Sigmoid colon (tissue), 7 donors: Measurements from ENCODE around the gene ETS2. TPM values are rescaled to one million over a fixed set of nuclear protein-coding genes. Genes with fewer than 3 reads are reported as not detected.

Experiments
- DNase-seq: peaks from one replicate; pipeline ENCODE4 v3.0.0-alpha.2; 2019
- H3K27ac ChIP-seq, 4 donors: fragments of 200-600 bp; sonication (generic); one replicate each; pipeline ENCODE4 v1.5.1; 2016 to 2019; ENCODE audit warnings: mild to moderate bottlenecking in 1 of 4
- H3K27me3 ChIP-seq, 3 donors: fragments of 200-600 bp; sonication (generic); one replicate each; pipeline ENCODE4 v1.5.1; 2019; ENCODE audit warnings: mild to moderate bottlenecking in 1 of 3
- H3K36me3 ChIP-seq, 4 donors: fragments of 200-600 bp; sonication (generic); one replicate each; pipeline ENCODE4 v1.5.1; 2016 to 2019
- H3K4me1 ChIP-seq, 4 donors: fragments of 200-600 bp; sonication (generic); one replicate each; pipeline ENCODE4 v1.5.1; 2017 to 2019
- H3K4me3 ChIP-seq, 4 donors: fragments of 200-600 bp; sonication (generic); one replicate each; pipeline ENCODE4 v1.5.1; 2017 to 2019; ENCODE audit warnings: mild to moderate bottlenecking in 2 of 4, moderate library complexity in 1 of 4
- H3K9me3 ChIP-seq, 4 donors: fragments of 200-600 bp in 3 of 4; sonication (generic) in 3 of 4; one replicate each; pipeline versions ENCODE4 v1.5.1 to v1.6.1; 2013 to 2019
- EP300 ChIP-seq, 4 donors: sonication (generic); formaldehyde crosslinking; IDR thresholded peaks; one replicate each; pipeline ENCODE4 v1.6.1; 2017; ENCODE audit warnings: antibody characterized with exemption in 4 of 4
- POLR2A ChIP-seq, 2 donors: fragments of 450-650 bp; IDR thresholded peaks; one replicate each; pipeline ENCODE4 v1.6.1; 2016; ENCODE audit warnings: antibody characterized with exemption in 2 of 2, mild to moderate bottlenecking in 2 of 2, moderate library complexity in 2 of 2
- POLR2AphosphoS5 ChIP-seq, 4 donors: sonication (generic); formaldehyde crosslinking; IDR thresholded peaks; one replicate each; pipeline ENCODE4 v1.6.1; 2017; ENCODE audit warnings: antibody characterized with exemption in 4 of 4
- WGBS, 2 donors: extraction: QIAGEN DNeasy Blood & Tissue Kit; methylation state at CpG; one replicate each; pipeline ENCODE4 v1.1.7; 2013; 5-methylcytosine and 5-hydroxymethylcytosine counted together
- intact Hi-C: fragments of 100-400 bp; cut with DNase I; formaldehyde crosslinking; loops from one replicate; pipeline ENCODE4 v1.15.1; 2023
- polyA plus RNA-seq, 3 donors: library from polyadenylated mRNA; stranded (reverse); fragments of 200-250 nt; gene quantifications; one replicate each; pipeline ENCODE4 v1.2.3, GENCODE V29; 2013
- total RNA-seq, 4 donors: library from RNA; depleted of rRNA; stranded (reverse); fragments of >200 nt; gene quantifications; one replicate each; pipeline ENCODE4 v1.1.0, GENCODE V29; 2016
- TF ChIP-seq, protein P1 (sequence below), 4 experiments: fragments of 450-650 bp in 3 of 4; fragments of 200-600 bp in 1 of 4; IDR thresholded peaks; one replicate each; pipeline ENCODE4 v1.5.1; 2016 to 2019; ENCODE audit warnings: antibody characterized with exemption in 4 of 4, mild to moderate bottlenecking in 3 of 4, moderate library complexity in 2 of 4
- donor health status: healthy with polysubstance abuse.
- donor health status: Bipolar disorder and iron deficiency.
- donor health status: healthy.

ETS2 gene
- total and polyA plus RNA-seq, 7 donors = 32.1 to 133 (median 49.2) TPM

DNA sequence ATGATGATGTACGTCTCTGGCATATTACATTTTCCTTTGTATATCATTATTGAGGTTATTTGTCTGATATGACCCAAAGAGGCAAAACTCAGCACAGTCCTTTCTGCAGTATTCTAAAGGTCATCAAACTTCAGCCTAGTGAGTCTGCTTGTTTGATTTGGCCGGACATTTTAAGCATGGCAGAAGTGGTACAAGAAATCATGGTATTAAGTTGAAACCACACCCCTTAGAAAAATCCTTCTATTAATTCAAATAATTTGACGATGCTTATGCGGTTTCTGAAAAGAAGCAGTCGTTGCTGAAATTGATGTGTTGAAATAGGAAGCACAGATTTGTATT is 5.1 kb downstream of the ETS2 start:
- Histone ChIP-seq H3K4me1 (peaks cover 0 to 76% (median 37%) of the 10 kb centered on the region in 4 donors), H3K4me3 (peak overlapping the region in 1 of 4 donors; percentile 17), H3K27me3 (no peaks in the 10 kb centered on the region), H3K36me3 (peaks cover 6 to 59% (median 8%) of the 10 kb centered on the region in 4 donors), H3K27ac (peak overlapping the region; percentile 92 to 98 (median 94)), H3K9me3 (no peaks in the 10 kb centered on the region)
- intact Hi-C loops = loop anchor here (5.0 kb wide), 1 partner anchor 87 kb away; no protein-coding TSS in a partner anchor
- WGBS, 2 donors = 9 to 47% methylated on average over 5 of the region's 5 CpGs
- DNase-seq = no peak
- TF ChIP-seq EP300 (IDR thresholded peaks at IDR 0.05) (no peak), POLR2AphosphoS5 (IDR thresholded peaks at IDR 0.05) (no peak), POLR2A (IDR thresholded peaks at IDR 0.05) (no peak)
- TF ChIP-seq, protein P1, sequence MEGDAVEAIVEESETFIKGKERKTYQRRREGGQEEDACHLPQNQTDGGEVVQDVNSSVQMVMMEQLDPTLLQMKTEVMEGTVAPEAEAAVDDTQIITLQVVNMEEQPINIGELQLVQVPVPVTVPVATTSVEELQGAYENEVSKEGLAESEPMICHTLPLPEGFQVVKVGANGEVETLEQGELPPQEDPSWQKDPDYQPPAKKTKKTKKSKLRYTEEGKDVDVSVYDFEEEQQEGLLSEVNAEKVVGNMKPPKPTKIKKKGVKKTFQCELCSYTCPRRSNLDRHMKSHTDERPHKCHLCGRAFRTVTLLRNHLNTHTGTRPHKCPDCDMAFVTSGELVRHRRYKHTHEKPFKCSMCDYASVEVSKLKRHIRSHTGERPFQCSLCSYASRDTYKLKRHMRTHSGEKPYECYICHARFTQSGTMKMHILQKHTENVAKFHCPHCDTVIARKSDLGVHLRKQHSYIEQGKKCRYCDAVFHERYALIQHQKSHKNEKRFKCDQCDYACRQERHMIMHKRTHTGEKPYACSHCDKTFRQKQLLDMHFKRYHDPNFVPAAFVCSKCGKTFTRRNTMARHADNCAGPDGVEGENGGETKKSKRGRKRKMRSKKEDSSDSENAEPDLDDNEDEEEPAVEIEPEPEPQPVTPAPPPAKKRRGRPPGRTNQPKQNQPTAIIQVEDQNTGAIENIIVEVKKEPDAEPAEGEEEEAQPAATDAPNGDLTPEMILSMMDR (IDR thresholded peaks at IDR 0.05) = no peak

DNA sequence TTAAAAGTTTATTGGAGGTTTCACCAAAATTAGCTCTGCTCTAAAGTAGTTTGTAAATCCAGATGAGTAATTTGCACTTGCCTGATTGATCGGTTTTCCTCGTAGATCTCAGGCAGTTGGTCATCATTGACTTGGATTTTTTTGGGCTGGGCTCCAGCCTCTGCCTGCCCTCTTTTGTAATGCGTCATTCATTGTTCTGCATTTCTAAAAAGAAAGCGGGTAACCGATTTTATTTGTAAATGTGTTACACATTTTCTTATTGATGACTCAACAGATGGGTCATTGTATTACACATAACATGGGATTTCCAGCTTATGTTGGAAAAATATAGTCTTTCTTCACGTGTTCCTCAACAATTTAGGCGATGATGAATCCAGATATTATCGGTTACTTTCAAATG is 5.5 kb downstream of the ETS2 start:
- DNase-seq = no peak
- no peak overlapping the region for H3K4me3 ChIP-seq
- no peaks in the 10 kb centered on the region for H3K9me3 ChIP-seq
- H3K27ac ChIP-seq = peak overlapping the region; percentile 92 to 98 (median 94)
- peaks cover 6 to 62% (median 10%) of the 10 kb centered on the region in 4 donors for H3K36me3 ChIP-seq
- TF ChIP-seq POLR2AphosphoS5 (IDR thresholded peaks at IDR 0.05) (peak in 1 of 4 donors; percentile 43), EP300 (IDR thresholded peaks at IDR 0.05) (no peak), POLR2A (IDR thresholded peaks at IDR 0.05) (no peak)
- TF ChIP-seq, protein P1 (IDR thresholded peaks at IDR 0.05) = no peak
- H3K4me1 ChIP-seq = peaks cover 0 to 76% (median 37%) of the 10 kb centered on the region in 4 donors
- no peaks in the 10 kb centered on the region for H3K27me3 ChIP-seq
- WGBS, 2 donors = 8 to 58% methylated on average over 8 of the region's 8 CpGs
- intact Hi-C loops = loop anchor here (5.0 kb wide), 1 partner anchor 86 kb away; no protein-coding TSS in a partner anchor

DNA sequence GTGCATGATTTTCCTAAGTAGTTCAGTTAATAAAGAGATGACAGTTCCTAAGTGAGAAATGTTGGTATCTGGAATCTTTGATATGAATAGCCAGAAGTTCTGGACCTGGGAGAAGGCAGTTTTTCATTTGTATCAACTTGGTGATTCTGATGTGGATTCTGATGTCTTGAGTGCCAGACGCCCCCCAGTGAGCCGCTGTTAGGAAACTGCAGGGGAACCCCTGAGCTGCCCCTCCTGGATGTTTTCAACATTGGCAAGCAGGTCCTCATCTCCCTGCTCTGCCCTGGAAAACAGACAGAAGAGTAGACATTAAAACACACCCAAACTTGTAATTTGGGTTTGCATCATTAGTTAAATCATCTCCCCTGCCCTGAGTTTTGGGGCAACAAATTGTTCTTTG is 7.4 kb downstream of the ETS2 start:
- peak overlapping the region; percentile 50 to 98 (median 60) for H3K27ac ChIP-seq
- TF ChIP-seq POLR2A (IDR thresholded peaks at IDR 0.05) = no peak
- DNase-seq = no peak
- 17 to 68% methylated on average over 2 of the region's 2 CpGs for WGBS, 2 donors
- intact Hi-C loops = loop anchor here (5.0 kb wide), 1 partner anchor 84 kb away; no protein-coding TSS in a partner anchor
- no peaks in the 10 kb centered on the region for H3K9me3 ChIP-seq
- peaks cover 0 to 81% (median 41%) of the 10 kb centered on the region in 4 donors for H3K4me1 ChIP-seq
- no peaks in the 10 kb centered on the region for H3K27me3 ChIP-seq
- H3K4me3 ChIP-seq = no peak overlapping the region
- H3K36me3 ChIP-seq = peaks cover 18 to 80% (median 26%) of the 10 kb centered on the region in 4 donors

DNA sequence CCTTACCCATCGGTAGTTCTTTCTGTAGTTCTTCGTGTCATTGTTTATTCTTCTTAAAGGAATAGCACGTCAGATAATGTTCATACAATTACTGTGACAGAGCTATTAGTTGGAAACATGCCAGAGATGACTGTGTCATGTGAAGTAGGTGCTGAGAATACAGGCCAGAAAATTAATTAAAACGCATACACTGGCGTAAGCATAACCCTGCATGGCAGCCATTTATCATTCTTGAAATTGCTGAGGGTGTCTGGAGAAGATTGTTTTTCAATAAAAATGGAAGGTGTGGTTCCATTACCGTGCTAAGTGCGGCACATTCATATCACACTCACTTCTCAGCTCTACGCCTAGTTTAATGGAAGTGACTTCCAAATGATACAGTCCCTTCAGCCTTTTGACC is 7.8 kb downstream of the ETS2 start:
- WGBS, 2 donors = 16 to 71% methylated on average over 8 of the region's 8 CpGs
- Histone ChIP-seq H3K9me3 (no peaks in the 10 kb centered on the region), H3K36me3 (peaks cover 18 to 85% (median 30%) of the 10 kb centered on the region in 4 donors), H3K4me3 (no peak overlapping the region), H3K4me1 (peaks cover 0 to 81% (median 41%) of the 10 kb centered on the region in 4 donors), H3K27ac (peak overlapping the region; percentile 50 to 98 (median 60)), H3K27me3 (no peaks in the 10 kb centered on the region)
- DNase-seq = no peak
- TF ChIP-seq, protein P1 (IDR thresholded peaks at IDR 0.05) = no peak
- TF ChIP-seq POLR2AphosphoS5 (IDR thresholded peaks at IDR 0.05) (peak in 2 of 4 donors; percentile 17 to 56), EP300 (IDR thresholded peaks at IDR 0.05) (peak in 1 of 4 donors; percentile 54), POLR2A (IDR thresholded peaks at IDR 0.05) (no peak)
- intact Hi-C loops = loop anchor here (5.0 kb wide), 1 partner anchor 84 kb away; no protein-coding TSS in a partner anchor

DNA sequence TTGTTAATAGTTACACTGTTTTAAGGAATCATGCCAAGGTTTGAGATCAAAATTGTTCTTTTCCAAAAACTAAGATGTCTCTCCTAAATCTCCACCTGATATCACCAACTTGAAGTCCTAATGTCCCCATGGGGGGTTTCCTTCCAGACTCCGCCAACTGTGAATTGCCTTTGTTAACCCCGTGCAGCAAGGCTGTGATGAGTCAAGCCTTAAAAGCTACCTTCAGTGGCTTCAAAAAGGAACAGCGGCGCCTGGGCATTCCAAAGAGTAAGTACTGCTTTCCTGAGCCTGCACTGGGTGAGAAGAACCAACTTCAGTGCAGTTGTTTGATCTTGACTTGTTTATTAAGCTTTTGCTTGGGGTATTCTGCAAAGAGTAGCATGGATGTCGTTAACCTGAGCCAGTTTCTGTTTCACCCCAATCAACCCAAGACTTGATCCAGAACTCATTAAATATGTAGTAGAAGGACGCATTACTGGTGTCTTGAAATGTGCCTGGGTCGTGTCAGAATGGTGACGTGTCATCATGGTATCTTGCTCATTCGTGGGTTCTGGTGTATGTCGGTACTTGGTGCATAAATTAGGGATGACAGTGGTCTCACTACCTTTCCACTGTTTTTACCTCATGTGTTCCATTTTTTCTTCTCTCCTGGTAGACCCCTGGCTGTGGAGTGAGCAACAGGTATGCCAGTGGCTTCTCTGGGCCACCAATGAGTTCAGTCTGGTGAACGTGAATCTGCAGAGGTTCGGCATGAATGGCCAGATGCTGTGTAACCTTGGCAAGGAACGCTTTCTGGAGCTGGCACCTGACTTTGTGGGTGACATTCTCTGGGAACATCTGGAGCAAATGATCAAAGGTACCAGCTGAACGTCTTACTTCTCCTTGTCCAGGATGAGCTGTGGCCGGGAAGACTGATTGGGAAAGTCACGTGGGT is 8.7 kb downstream of the ETS2 start:
- DNase-seq = no peak
- Histone ChIP-seq H3K36me3 (peaks cover 23 to 92% (median 38%) of the 10 kb centered on the region in 4 donors), H3K4me1 (peaks cover 0 to 77% (median 38%) of the 10 kb centered on the region in 4 donors), H3K27me3 (no peaks in the 10 kb centered on the region), H3K27ac (peak overlapping the region in 3 of 4 donors; percentile 50 to 98 (median 70)), H3K9me3 (no peaks in the 10 kb centered on the region), H3K4me3 (no peak overlapping the region)
- 20 to 70% methylated on average over 16 of the region's 16 CpGs for WGBS, 2 donors
- TF ChIP-seq POLR2A (IDR thresholded peaks at IDR 0.05) (no peak), EP300 (IDR thresholded peaks at IDR 0.05) (peak; percentile 62 to 98 (median 79)), POLR2AphosphoS5 (IDR thresholded peaks at IDR 0.05) (peak; percentile 85 to 98 (median 94))
- TF ChIP-seq, protein P1 (IDR thresholded peaks at IDR 0.05) = no peak
- intact Hi-C loops = loop anchor here (5.0 kb wide), 1 partner anchor 83 kb away; no protein-coding TSS in a partner anchor
